GM19193 (cell line): Measurements from ENCODE around the gene BRD7.

Source experiments
- POLR2A ChIP-seq: IDR thresholded peaks from 4 replicates; pipeline ENCODE4 v1.6.1; 2011; ENCODE audit not compliant: insufficient read depth, insufficient read length; ENCODE audit errors: extremely low read depth

Gene BRD7

DNA sequence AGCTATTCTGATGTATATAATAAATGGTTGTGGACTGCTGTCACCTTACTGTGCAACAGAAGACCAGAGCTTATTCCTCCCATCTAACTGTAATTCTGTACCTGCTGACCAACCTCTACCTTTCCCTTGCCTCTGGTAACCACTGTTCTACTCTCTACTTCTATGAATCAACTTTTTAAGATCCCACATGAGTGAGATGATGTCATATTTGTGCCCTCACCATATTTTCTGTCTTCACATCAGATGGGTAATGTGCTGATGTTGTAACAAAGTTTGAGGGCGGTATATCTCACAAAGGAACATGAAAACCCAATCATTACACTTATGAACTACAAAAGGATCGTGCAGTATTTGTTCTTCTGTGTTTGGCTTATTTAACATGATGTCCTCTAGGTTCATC lies 16.8 kb downstream of the BRD7 start:
- no peak for TF ChIP-seq POLR2A

DNA sequence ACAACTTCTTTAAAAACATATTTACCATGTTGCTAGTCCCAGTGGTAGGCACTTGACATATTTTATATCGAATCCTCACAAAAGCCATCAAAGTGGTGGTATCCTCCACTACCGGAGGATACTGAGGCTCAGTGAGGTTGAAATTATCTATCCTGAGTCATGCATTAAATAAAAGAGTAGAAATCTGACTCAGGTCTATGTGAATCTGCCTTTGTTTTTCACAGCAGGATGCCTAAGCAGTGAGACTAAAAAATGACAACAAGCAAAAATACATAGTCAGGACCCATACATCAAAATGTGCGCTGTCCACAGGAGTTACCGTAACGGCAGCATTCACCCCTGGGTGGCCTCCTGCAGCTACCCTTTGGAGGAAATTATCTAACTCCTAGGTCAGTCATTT lies 17.7 kb downstream of the BRD7 start:
- no peak for TF ChIP-seq POLR2A

DNA sequence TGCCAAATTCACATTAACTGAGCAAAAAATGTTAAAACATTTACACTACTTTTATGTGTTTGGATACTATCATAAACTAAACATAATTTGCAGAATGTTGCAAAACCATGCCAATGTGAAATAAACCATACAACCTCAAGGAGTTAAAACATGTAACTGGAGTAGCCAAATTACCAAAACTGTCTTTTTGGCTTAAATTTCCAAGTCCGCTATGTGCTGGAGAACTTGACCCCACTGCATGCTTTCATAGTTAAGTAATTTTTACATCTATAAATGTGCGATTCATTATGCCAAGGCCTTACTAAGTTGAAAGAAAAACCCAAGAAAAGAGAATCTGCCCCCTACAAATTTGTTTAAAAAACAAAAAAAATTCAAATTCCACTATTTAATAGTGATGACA lies 28.2 kb downstream of the BRD7 start:
- TF ChIP-seq POLR2A, result no peak

DNA sequence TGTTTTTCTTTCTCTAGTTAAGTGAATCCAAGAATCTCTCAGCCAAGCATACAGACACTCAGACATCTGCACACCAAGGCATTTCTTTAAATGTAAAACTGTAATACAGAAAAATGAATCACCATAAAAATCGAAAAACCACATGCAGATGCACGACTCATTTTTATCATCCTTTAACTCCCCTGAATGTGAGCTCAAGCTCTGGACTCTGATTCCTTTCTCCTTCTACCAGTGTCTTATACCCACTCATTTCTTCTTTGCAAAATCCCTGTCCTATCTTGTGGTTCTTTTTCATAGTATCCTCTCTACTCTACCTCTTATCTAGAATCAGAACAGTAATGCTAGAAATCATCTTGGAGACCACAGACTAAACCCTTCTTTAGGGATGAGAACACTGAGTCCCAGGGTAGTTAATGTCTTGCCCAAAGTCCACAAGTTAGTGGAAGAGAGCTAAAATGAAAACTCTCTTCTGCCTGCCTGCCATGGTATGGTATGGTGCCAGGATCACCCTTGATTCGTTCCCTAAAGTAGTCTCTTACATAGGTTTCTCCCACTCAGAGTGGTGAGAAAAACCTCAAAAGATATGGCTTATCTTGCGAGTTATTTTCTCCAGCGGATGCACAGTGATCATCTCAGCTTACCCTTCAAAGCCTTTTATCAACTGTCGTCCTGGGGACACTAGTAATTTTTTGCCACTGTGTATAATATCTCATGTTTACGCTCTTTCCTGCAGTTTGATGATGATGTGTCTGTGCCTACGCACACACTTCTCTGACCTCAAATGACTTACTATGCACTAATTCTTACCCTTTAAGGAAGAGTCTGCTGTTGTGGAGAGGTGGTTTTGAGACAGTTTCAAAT lies 30.2 kb downstream of the BRD7 start:
- TF ChIP-seq POLR2A, result no peak

DNA sequence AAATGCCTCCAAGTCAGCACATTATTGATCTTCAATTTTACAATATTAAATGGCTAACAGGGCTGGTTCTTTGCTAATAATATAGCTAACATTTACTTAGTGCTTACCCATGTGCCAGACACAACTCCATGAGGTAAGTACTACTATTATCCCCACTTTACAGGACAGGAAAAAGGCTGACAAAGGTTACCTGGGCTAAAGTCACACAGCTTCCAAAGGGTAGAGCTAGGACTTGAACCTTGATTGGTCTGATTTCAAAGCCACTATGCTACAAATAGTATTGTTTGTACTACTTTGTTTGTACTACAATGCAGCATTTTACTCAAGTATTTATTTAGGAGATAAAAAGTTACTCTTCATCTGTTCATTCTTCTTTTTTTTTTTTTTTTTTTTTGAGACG lies 31.9 kb downstream of the BRD7 start:
- TF ChIP-seq POLR2A, result no peak

DNA sequence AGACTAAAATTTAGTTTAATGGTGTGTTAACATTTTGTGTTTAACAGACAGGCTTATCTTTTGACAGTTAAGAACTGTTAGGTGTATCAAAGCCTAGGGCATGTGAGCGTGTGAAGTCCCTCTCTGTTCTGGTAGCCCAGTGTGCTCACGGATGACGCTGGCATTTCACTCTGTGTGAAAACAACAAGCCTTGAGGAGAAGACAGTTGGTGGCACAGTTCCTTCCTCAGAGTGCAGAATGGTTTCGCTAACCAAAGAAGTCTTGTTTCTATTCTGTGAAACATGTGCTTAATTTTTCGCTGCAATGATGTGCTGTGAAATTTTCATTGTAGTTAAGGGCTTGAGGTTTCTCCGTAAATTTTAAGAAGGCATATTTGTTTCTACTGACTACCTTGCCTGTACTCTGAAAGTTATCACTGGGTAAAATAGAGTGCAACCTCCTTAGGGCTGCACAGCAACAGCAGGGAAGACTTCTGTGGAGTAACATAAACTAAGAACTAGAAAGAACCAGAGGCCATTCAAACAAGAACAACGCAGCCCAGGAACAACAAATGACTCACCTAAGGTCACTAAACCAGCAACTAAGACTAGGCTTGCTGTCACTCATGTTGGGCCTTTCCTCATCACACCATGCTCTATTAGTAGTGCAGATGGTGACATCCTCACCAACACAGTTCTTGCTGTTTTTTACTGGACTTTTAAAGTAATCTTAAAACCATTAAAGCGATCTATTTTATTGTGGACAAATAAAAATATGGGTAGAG lies 33.4 kb downstream of the BRD7 start:
- no peak for TF ChIP-seq POLR2A

DNA sequence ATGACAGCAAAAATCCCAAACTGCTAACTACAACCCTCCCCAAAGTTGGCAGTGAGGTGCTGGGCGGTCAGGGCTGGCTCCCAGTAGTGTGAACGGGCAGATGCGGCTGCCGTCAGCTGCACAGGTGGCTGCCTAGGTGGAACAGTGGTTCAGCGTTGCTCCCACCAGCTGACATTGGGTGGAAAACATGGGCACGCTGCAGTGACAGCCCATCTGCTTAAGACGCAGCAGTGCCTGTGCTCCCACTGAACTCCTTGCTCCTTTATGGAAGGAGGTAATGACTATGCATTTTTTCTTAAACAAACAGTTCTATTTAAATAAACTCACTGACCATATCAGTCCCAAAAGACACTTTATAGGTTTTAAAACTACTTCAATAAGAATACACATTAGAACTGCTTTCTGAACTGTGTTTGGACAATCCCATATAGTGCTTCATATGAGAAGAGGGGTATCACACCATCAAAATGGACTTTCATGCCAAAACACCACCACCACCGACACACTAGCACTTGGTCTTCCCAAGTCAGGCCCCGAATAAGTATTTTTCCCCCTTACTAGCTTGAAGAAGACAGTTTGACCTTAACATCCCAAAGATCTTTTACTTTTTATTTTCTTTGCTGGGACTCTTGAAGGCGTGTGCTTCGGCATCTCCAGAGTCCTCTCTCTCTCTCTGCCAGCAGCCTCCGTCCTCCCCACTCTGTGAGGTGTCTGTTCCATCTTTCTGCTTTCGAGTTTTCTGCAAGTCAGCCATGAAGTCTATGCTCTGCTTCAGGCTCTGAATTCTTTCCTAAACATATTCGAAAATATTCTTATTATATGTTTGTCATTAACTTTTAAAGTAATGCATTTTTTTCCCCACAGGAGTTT lies 34.4 kb downstream of the BRD7 start:
- no peak for TF ChIP-seq POLR2A

DNA sequence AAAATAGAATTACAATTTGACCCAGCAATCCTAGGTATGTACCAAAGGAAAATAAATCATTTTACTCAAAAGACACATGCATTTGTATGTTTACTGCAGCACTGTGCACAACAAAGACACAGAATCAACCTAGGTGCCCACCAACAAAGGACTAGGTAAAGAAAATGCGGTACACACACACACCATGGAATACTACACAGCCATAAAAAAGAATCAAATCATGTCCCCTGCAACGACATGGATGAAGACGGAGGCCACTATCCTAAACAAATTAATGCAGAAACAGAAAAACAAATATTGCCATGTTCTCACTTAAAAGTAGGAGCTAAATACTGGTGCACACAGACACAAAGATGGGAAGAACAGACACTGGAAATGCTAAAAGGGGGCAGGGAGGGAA lies 36.2 kb downstream of the BRD7 start:
- no peak for TF ChIP-seq POLR2A

DNA sequence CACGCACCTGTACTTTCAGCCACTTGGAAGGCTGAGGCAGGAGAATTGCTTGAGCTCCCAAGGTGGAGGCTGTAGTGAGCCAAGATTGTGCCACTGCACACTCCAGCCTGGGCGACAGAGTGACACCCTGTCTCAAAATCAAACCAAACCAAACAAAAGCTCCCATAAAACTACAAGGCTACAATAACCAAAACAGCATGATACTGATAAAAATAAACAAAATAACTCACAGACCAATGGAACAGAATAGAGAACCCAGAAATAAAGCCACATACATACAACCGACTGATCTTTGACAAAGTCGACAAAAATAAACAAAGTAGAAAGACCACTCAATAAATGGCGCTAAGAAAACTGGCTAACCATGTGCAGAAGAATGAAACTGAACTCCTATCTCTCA lies 37.2 kb downstream of the BRD7 start:
- no peak for TF ChIP-seq POLR2A

DNA sequence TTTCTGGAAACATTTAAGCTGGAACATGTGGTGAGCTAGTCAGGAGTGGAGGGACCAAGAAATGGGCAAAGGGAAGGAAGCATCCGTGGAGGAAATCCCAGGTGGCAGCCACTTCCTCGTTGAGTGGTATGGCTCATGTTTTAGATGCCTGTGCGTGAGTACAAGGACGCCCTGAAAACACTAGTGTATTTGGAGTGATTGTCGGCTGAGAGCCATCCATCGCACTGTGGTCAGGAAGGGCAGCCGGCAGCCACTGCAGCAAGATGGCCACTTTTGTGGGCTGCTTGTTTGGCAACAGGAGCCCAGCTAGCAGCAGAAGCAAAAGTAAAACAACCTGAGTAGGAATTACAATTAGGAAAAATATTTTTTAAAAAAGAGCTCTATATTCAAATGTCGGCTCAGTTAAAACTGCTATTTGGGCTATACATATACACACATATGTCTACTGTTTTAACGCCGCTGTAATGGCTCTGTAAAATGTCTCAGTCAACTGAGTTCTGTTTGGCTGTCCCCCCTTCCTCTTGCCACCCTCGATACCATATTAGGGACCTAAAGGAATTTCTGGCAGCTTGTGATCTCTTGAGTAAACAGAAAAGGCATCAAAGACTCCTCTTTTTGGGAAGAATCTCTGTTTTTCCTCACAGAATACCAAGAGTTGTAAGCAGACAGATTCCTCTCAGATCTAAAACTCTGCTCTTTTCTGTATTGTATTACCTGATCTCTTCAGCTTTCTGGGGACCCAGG lies 39.2 kb downstream of the BRD7 start:
- TF ChIP-seq POLR2A, result no peak

DNA sequence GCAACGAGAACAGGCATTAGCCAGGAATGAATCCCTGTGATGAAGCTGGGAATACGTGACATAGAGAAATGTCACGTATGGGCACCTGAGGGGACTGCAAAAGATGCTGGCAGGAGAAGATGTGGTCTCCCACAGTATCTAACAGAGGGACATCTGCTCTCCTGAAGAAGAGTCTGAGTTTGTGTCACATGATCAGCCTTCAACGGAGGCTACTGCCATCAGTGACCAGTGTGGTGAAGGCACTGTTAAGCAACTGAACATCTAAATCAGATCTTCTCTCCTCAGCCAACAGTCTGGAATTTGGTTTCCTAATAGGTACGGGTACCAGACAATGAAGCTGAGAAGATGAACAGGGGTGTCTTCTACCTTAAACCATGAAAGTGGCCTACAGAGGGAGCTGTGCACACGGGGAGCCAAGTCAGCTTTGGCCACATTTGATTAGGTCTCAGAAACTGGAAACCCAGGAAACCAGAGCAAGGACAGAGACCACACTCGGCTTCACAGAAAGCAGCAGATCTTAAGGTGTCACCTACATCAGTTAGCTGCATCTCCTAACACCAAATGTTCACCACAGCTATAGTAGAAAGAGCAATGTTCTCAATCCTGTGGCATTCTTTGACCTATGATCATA lies 41.8 kb downstream of the BRD7 start:
- no peak for TF ChIP-seq POLR2A

DNA sequence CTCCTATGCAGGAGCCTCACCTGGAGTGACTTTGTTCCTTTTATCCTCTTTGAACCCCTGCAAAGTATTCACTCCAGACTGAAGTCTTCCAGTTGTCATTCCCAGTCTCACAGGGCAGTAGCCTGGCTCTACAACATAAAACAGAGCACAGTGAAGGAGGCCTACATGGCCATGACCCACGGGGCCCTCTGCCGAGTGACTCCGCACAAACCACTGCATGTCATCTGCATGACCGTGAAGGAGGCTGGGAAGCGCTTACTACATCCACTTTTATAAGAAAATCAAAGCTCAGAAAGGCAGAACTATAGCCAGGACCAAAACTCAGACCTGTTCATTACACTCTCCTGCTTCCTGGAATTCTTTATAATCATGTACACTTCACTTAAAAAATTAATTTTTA lies 42.5 kb downstream of the BRD7 start:
- no peak for TF ChIP-seq POLR2A

DNA sequence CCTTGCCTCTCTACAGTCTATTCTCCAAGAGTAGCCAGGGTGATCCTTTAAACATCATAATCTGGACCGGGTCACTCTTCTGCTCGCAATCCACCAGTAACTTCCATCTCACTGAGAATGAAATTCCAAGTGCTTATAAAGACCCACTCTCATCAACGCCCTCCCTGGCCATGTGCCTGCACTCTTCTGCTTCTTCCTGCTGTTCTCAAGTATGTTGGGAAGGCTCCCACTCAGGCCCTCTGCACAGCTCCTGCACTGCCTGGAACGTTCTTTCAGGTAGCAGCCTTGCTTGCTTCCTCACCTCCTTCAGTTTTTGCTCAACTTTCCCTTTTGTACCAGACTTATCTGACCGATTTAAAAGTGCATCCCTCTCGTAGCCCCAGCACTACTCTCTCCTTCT lies 44.4 kb downstream of the BRD7 start:
- no peak for TF ChIP-seq POLR2A
